ENCODE measurements around the gene PPA2.

DNA sequence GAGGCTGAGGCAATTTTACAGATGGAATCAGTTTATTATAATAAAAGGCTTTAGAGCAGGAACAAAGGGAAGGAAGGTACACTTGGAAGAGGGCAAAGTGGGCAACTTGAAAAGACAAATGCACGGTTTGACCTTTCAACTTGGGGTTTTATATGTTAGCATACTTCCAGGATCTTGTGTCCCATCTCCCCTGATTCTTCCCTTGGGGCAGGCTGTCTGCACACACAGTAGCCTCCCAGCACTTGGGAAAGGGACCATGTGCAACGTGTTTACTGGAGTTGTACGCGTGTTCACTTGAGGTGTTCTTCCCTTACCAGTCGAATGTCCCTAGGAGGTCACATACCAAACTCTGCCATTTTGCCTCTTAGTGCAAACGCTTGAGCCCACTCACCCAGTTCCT lies 7.3 kb downstream of the PPA2 start:
- TF ChIP-seq CTCF (IDR thresholded peaks at IDR 0.05 in 2 of 3, conservative IDR thresholded peaks at IDR 0.05 in 1 of 3; ENCODE audit: borderline replicate concordance in 1 of 3, insufficient read depth in 1 of 3, low read depth in 2 of 3, low read length in 2 of 3): no peak
- TF ChIP-seq, protein P1, sequence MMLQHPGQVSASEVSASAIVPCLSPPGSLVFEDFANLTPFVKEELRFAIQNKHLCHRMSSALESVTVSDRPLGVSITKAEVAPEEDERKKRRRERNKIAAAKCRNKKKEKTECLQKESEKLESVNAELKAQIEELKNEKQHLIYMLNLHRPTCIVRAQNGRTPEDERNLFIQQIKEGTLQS (IDR thresholded peaks at IDR 0.05): no peak
- TF ChIP-seq SP1 (IDR thresholded peaks at IDR 0.05; ENCODE audit: low read depth): no peak
- TF ChIP-seq, protein P2, sequence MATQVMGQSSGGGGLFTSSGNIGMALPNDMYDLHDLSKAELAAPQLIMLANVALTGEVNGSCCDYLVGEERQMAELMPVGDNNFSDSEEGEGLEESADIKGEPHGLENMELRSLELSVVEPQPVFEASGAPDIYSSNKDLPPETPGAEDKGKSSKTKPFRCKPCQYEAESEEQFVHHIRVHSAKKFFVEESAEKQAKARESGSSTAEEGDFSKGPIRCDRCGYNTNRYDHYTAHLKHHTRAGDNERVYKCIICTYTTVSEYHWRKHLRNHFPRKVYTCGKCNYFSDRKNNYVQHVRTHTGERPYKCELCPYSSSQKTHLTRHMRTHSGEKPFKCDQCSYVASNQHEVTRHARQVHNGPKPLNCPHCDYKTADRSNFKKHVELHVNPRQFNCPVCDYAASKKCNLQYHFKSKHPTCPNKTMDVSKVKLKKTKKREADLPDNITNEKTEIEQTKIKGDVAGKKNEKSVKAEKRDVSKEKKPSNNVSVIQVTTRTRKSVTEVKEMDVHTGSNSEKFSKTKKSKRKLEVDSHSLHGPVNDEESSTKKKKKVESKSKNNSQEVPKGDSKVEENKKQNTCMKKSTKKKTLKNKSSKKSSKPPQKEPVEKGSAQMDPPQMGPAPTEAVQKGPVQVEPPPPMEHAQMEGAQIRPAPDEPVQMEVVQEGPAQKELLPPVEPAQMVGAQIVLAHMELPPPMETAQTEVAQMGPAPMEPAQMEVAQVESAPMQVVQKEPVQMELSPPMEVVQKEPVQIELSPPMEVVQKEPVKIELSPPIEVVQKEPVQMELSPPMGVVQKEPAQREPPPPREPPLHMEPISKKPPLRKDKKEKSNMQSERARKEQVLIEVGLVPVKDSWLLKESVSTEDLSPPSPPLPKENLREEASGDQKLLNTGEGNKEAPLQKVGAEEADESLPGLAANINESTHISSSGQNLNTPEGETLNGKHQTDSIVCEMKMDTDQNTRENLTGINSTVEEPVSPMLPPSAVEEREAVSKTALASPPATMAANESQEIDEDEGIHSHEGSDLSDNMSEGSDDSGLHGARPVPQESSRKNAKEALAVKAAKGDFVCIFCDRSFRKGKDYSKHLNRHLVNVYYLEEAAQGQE (IDR thresholded peaks at IDR 0.05; ENCODE audit: low read depth): no peak
- no peak for TF ChIP-seq EZH2 (IDR thresholded peaks at IDR 0.05)
- no peak for TF ChIP-seq YY1 (IDR thresholded peaks at IDR 0.05; ENCODE audit: extremely low read depth, insufficient replicate concordance, low read depth, low read length)
- no peak for TF ChIP-seq RAD21 (IDR thresholded peaks at IDR 0.05; ENCODE audit: low read depth)
- no peak for TF ChIP-seq SRF (IDR thresholded peaks at IDR 0.05; ENCODE audit: low read depth)
- no peak for TF ChIP-seq POLR2AphosphoS5 (IDR thresholded peaks at IDR 0.05; ENCODE audit: low read depth, low read length)
- TF ChIP-seq POLR2A (IDR thresholded peaks at IDR 0.05; ENCODE audit: borderline replicate concordance, extremely low read depth, insufficient read depth, insufficient read length): no peak
- TF ChIP-seq, protein P3, sequence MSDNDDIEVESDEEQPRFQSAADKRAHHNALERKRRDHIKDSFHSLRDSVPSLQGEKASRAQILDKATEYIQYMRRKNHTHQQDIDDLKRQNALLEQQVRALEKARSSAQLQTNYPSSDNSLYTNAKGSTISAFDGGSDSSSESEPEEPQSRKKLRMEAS (IDR thresholded peaks at IDR 0.05): no peak

Data from HCT116 (cell line).